Stomach (tissue), 4 donors: ENCODE measurements around the gene CDH19.

Source experiments
- CTCF ChIP-seq, 7 experiments: fragments of 450-650 bp in 4 of 7; fragments of 200-600 bp in 3 of 7; sonication (generic) in 3 of 7; IDR thresholded peaks; one replicate each; pipeline ENCODE4 v1.5.1; 2016 to 2019; ENCODE audit warnings: antibody characterized with exemption in 7 of 7, control low read depth in 2 of 7, mild to moderate bottlenecking in 1 of 7
- EP300 ChIP-seq: sonication (generic); formaldehyde crosslinking; IDR thresholded peaks from one replicate; pipeline ENCODE4 v1.6.1; 2017; ENCODE audit warnings: antibody characterized with exemption
- POLR2A ChIP-seq, 4 donors: fragments of 450-650 bp; IDR thresholded peaks; one replicate each; pipeline ENCODE4 v1.6.1; 2016; ENCODE audit warnings: antibody characterized with exemption in 4 of 4, control low read depth in 2 of 4, mild to moderate bottlenecking in 1 of 4, moderate library complexity in 1 of 4
- POLR2AphosphoS5 ChIP-seq, 3 donors: sonication (generic); formaldehyde crosslinking; IDR thresholded peaks; one replicate each; pipeline ENCODE4 v1.6.1; 2016; ENCODE audit warnings: antibody characterized with exemption in 3 of 3

GRCh38 chr18:66575263-66575662 lies 28.6 kb downstream of the CDH19 start:
- TF ChIP-seq POLR2AphosphoS5 (IDR thresholded peaks at IDR 0.05) (no peak), CTCF (IDR thresholded peaks at IDR 0.05) (no peak), POLR2A (IDR thresholded peaks at IDR 0.05) (no peak), EP300 (no peak)
